ENCODE measurements around the gene ABCC3. TPM values are rescaled to one million over a fixed set of nuclear protein-coding genes. Genes with fewer than 3 reads are reported as not detected.

The ABCC3 gene
- total and polyA plus RNA-seq, 9 of the 15 experiments (the other 6 are each of a cell fraction or from before 2014, with no cell fraction given) = 0.03 to 1.6 (median 0.42) TPM; not detected in 5

GRCh38 chr17:50707289-50708049 is 72.8 kb downstream of the ABCC3 start, which contains the start of gene ANKRD40 (continued):
- TF ChIP-seq MLX (CRISPR knock-in tag; conservative IDR thresholded peaks at IDR 0.05) (peak in 1 of 2 experiments; percentile 56; a peak in 1 of 4 replicates), GTF2E2 (tag; IDR thresholded peaks at IDR 0.05) (peak; percentile 98), ILF3 (IDR thresholded peaks at IDR 0.05; ENCODE audit: borderline replicate concordance) (0 out of 2 replicates have a peak, but pooled peaks have one; percentile 41), PBX2 (CRISPR knock-in tag; IDR thresholded peaks at IDR 0.05; ENCODE audit: low read depth) (no peak), PBX2 (tag; conservative IDR thresholded peaks at IDR 0.05; ENCODE audit: low read depth) (no peak), THRB (CRISPR knock-in tag; conservative IDR thresholded peaks at IDR 0.05) (0 out of 2 replicates have a peak, but pooled peaks have one; percentile 34), ZNF253 (CRISPR knock-in tag; conservative IDR thresholded peaks at IDR 0.05) (no peak), SUPT5H (IDR thresholded peaks at IDR 0.05) (0 out of 2 replicates have a peak, but pooled peaks have one; percentile 8), ZNF699 (CRISPR knock-in tag; IDR thresholded peaks at IDR 0.05; ENCODE audit: insufficient replicate concordance) (no peak), ZFP36 (IDR thresholded peaks at IDR 0.05; ENCODE audit: low read depth, low read length, partially characterized antibody) (peak; percentile 5), HNRNPK (IDR thresholded peaks at IDR 0.05; ENCODE audit: low read depth, low read length, poor library complexity, severe bottlenecking) (no peak), SIRT6 (IDR thresholded peaks at IDR 0.05; ENCODE audit: low read depth, low read length) (no peak), ILK (tag; IDR thresholded peaks at IDR 0.05; ENCODE audit: borderline replicate concordance, low read depth) (no peak), SMAD4 (CRISPR knock-in tag; conservative IDR thresholded peaks at IDR 0.05) (peak; percentile 81), NRF1 (conservative IDR thresholded peaks at IDR 0.05 in 1 of 2, IDR thresholded peaks at IDR 0.05 in 1 of 2) (peak; percentile 40 to 45; a peak in 2 of 4 replicates), KDM1A (IDR thresholded peaks at IDR 0.05) (no peak), HIVEP1 (CRISPR knock-in tag; IDR thresholded peaks at IDR 0.05) (0 out of 2 replicates have a peak, but pooled peaks have one; percentile 56), PURB (CRISPR knock-in tag; IDR thresholded peaks at IDR 0.05; ENCODE audit: low read depth) (no peak), ETS2 (tag; IDR thresholded peaks at IDR 0.05; ENCODE audit: borderline replicate concordance, poor library complexity, severe bottlenecking) (no peak), ZEB2 (IDR thresholded peaks at IDR 0.05) (peak; percentile 89), FOXP1 (CRISPR knock-in tag; IDR thresholded peaks at IDR 0.05) (no peak; the same call in 1 of the 2 replicates), NR2F6 (CRISPR knock-in tag; IDR thresholded peaks at IDR 0.05) (no peak), ZNF124 (CRISPR knock-in tag; IDR thresholded peaks at IDR 0.05) (no peak), ZFX (CRISPR knock-in tag; IDR thresholded peaks at IDR 0.05) (peak; percentile 97), ZNF143 (CRISPR knock-in tag; IDR thresholded peaks at IDR 0.05) (no peak)
